ENCODE results near the gene KIAA0825.

- TF ChIP-seq POLR2A (IDR thresholded peaks at IDR 0.05) = no peak
- TF ChIP-seq CTCF (IDR thresholded peaks at IDR 0.05) = no peak
Measured at GRCh38 chr5:94366811-94367210, 251.6 kb downstream of the KIAA0825 start.

All from adrenal gland (tissue), 5 donors.